Measurements from ENCODE around the gene PRSS21. TPM values are rescaled to one million over a fixed set of nuclear protein-coding genes. Genes with fewer than 3 reads are reported as not detected.

PRSS21 gene
- total RNA-seq, result 0.32 and 0.43 TPM in 2 replicates

- TF ChIP-seq, protein P1, sequence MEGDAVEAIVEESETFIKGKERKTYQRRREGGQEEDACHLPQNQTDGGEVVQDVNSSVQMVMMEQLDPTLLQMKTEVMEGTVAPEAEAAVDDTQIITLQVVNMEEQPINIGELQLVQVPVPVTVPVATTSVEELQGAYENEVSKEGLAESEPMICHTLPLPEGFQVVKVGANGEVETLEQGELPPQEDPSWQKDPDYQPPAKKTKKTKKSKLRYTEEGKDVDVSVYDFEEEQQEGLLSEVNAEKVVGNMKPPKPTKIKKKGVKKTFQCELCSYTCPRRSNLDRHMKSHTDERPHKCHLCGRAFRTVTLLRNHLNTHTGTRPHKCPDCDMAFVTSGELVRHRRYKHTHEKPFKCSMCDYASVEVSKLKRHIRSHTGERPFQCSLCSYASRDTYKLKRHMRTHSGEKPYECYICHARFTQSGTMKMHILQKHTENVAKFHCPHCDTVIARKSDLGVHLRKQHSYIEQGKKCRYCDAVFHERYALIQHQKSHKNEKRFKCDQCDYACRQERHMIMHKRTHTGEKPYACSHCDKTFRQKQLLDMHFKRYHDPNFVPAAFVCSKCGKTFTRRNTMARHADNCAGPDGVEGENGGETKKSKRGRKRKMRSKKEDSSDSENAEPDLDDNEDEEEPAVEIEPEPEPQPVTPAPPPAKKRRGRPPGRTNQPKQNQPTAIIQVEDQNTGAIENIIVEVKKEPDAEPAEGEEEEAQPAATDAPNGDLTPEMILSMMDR (IDR thresholded peaks at IDR 0.05; ENCODE audit: insufficient read depth, low read depth, low read length), result no peak
- no peak for DNase-seq (ENCODE audit: low read depth)
- no peak within 1 kb of the TSS for H3K4me3 ChIP-seq (ENCODE audit: low read depth, low read length)
Observed at GRCh38 chr16:2816751-2817339, at the start of gene PRSS21. Gene PRSS21, plus strand, starts transcription at chr16:2817237. Its CDS starts 32 bp downstream, at chr16:2817269.

DNA sequence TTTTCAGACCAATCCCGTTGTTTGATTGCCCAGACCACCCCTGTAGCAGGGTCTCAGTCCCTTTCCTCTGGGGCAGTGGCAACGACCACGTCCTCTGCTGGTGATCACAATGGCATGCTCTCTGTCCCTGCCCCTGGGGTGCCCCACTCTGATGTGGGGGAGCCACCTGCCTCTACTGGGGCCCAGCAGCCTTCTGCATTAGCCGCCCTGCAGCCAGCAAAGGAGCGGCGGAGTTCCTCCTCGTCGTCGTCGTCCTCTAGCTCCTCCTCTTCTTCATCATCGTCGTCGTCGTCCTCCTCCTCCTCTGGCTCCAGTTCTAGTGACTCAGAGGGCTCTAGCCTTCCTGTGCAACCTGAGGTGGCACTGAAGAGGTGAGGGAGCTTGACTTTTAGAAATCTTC, 49.1 kb upstream of the PRSS21 start:
- TF ChIP-seq, protein P1 (IDR thresholded peaks at IDR 0.05; ENCODE audit: insufficient read depth, low read depth, low read length), result no peak
- H3K4me3 ChIP-seq (ENCODE audit: low read depth, low read length), result no peak overlapping the region
- DNase-seq (ENCODE audit: low read depth), result no peak

- DNase-seq (ENCODE audit: low read depth), result peak; percentile 58
- TF ChIP-seq, protein P1 (IDR thresholded peaks at IDR 0.05; ENCODE audit: insufficient read depth, low read depth, low read length), result no peak
Observed at GRCh38 chr16:2768403-2769089, 48.5 kb upstream of the PRSS21 start.

GRCh38 chr16:2769100-2769529, 47.9 kb upstream of the PRSS21 start:
- DNase-seq (ENCODE audit: low read depth), result no peak
- TF ChIP-seq, protein P1 (IDR thresholded peaks at IDR 0.05; ENCODE audit: insufficient read depth, low read depth, low read length), result no peak
- no peak overlapping the region for H3K4me3 ChIP-seq (ENCODE audit: low read depth, low read length)

More at GRCh38 chr16:2768403-2769089, 48.5 kb upstream of the PRSS21 start:
- H3K4me3 ChIP-seq (ENCODE audit: low read depth, low read length), result no peak overlapping the region

DNA sequence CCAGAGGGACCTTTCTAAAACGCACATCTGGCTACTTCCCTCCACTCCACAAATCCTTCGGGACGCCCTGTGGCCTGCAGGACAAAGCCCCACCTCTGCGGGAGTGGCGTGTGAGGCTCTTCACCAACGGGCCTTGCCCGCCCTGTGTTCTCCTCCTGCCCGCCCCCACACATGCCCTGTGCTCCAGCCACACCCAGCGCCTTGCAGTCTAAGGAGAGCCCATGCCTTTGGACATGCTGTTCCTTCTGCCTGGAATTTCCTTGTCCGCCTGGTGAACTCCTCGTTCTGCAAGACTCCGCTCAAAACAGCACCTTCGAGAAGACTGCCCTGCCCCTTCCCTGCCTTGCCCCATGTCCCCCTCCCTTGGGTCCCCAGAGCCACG, 47.4 kb upstream of the PRSS21 start:
- peak; percentile 78 for DNase-seq (ENCODE audit: low read depth)
- no peak overlapping the region for H3K4me3 ChIP-seq (ENCODE audit: low read depth, low read length)
- TF ChIP-seq, protein P1 (IDR thresholded peaks at IDR 0.05; ENCODE audit: insufficient read depth, low read depth, low read length), result no peak

GRCh38 chr16:2770057-2770951, 46.7 kb upstream of the PRSS21 start:
- no peak overlapping the region for H3K4me3 ChIP-seq (ENCODE audit: low read depth, low read length)
- TF ChIP-seq, protein P1 (IDR thresholded peaks at IDR 0.05; ENCODE audit: insufficient read depth, low read depth, low read length), result peak; percentile 2
- DNase-seq (ENCODE audit: low read depth), result no peak
